Measurements from ENCODE around the gene TRAPPC4.

GRCh38 chr11:119006656-119007055 lies 11.9 kb upstream of the TRAPPC4 start:
- TF ChIP-seq, protein P1, sequence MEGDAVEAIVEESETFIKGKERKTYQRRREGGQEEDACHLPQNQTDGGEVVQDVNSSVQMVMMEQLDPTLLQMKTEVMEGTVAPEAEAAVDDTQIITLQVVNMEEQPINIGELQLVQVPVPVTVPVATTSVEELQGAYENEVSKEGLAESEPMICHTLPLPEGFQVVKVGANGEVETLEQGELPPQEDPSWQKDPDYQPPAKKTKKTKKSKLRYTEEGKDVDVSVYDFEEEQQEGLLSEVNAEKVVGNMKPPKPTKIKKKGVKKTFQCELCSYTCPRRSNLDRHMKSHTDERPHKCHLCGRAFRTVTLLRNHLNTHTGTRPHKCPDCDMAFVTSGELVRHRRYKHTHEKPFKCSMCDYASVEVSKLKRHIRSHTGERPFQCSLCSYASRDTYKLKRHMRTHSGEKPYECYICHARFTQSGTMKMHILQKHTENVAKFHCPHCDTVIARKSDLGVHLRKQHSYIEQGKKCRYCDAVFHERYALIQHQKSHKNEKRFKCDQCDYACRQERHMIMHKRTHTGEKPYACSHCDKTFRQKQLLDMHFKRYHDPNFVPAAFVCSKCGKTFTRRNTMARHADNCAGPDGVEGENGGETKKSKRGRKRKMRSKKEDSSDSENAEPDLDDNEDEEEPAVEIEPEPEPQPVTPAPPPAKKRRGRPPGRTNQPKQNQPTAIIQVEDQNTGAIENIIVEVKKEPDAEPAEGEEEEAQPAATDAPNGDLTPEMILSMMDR (IDR thresholded peaks at IDR 0.05), result no peak
- no peak for TF ChIP-seq POLR2AphosphoS5 (IDR thresholded peaks at IDR 0.05)
- TF ChIP-seq POLR2A (IDR thresholded peaks at IDR 0.05), result no peak
